DOHH2 (cell line): ENCODE measurements around the gene KCNJ14.

Experiments
- H3F3A ChIP-seq: fragments of 200-600 bp; sonication (generic), shearing (Covaris generic); 2 replicates; pipeline ENCODE4 v1.6.0; 2016; ENCODE audit warnings: antibody characterized with exemption, mild to moderate bottlenecking; ENCODE audit not compliant: control insufficient read depth, insufficient read depth
- H3K27ac ChIP-seq: fragments of 200-600 bp; sonication (generic); 2 replicates; pipeline ENCODE4 v1.5.1; 2014; ENCODE audit warnings: low read depth, mild to moderate bottlenecking, low read length, moderate library complexity
- H3K27me3 ChIP-seq: fragments of 200-600 bp; sonication (generic); 2 replicates; pipeline ENCODE4 v1.6.1; 2014; ENCODE audit warnings: mild to moderate bottlenecking, low read length, mixed read lengths; ENCODE audit not compliant: control insufficient read depth
- H3K36me3 ChIP-seq: fragments of 200-600 bp; sonication (generic); 2 replicates; pipeline ENCODE4 v1.6.1; 2014; ENCODE audit warnings: mild to moderate bottlenecking, low read length, moderate library complexity, mixed read lengths; ENCODE audit not compliant: control insufficient read depth
- H3K4me1 ChIP-seq: fragments of 200-600 bp; sonication (generic); 2 replicates; pipeline ENCODE4 v1.6.1; 2014; ENCODE audit warnings: mild to moderate bottlenecking, low read length, mixed read lengths; ENCODE audit not compliant: control insufficient read depth
- H3K4me2 ChIP-seq: fragments of 200-600 bp; sonication (generic); 2 replicates; pipeline ENCODE4 v1.6.0; 2014; ENCODE audit warnings: mild to moderate bottlenecking, low read length, moderate library complexity
- H3K4me3 ChIP-seq: fragments of 200-600 bp; sonication (generic); 2 replicates; pipeline ENCODE4 v1.5.1; 2014; ENCODE audit warnings: mild to moderate bottlenecking, low read length, mixed read lengths
- H3K79me2 ChIP-seq: fragments of 200-600 bp; sonication (generic); 2 replicates; pipeline ENCODE4 v1.6.1; 2014; ENCODE audit warnings: mild to moderate bottlenecking, low read length, mixed read lengths; ENCODE audit not compliant: control insufficient read depth
- H3K9me2 ChIP-seq: fragments of 200-600 bp; sonication (generic); replicated peaks from 2 replicates; pipeline ENCODE4 v1.6.1; 2014; ENCODE audit warnings: mild to moderate bottlenecking, low read length, mixed read lengths; ENCODE audit not compliant: control insufficient read depth
- H3K9me3 ChIP-seq: fragments of 200-600 bp; sonication (generic); 2 replicates; pipeline ENCODE4 v1.6.1; 2014; ENCODE audit warnings: antibody characterized with exemption, low read length, mixed read lengths; ENCODE audit not compliant: control insufficient read depth, insufficient read depth
- H4K20me1 ChIP-seq: fragments of 200-600 bp; sonication (generic); 2 replicates; pipeline ENCODE4 v1.6.0; 2014; ENCODE audit warnings: low read depth, mild to moderate bottlenecking, antibody characterized with exemption, low read length, moderate library complexity; ENCODE audit not compliant: control insufficient read depth, insufficient read depth
- EZH2phosphoT487 ChIP-seq: fragments of 200-600 bp; sonication (generic); IDR thresholded peaks from 2 replicates; pipeline ENCODE4 v1.6.1; 2017; ENCODE audit warnings: borderline replicate concordance, mild to moderate bottlenecking, antibody characterized with exemption, low read length, moderate library complexity, mixed read lengths
- TF ChIP-seq, protein P1 (sequence below): fragments of 200-600 bp; sonication (generic); IDR thresholded peaks from one replicate; pipeline ENCODE4 v1.5.1; 2014; ENCODE audit warnings: antibody characterized with exemption, mild to moderate bottlenecking, low read depth, low read length; ENCODE audit not compliant: poor library complexity, severe bottlenecking

KCNJ14 gene

DNA sequence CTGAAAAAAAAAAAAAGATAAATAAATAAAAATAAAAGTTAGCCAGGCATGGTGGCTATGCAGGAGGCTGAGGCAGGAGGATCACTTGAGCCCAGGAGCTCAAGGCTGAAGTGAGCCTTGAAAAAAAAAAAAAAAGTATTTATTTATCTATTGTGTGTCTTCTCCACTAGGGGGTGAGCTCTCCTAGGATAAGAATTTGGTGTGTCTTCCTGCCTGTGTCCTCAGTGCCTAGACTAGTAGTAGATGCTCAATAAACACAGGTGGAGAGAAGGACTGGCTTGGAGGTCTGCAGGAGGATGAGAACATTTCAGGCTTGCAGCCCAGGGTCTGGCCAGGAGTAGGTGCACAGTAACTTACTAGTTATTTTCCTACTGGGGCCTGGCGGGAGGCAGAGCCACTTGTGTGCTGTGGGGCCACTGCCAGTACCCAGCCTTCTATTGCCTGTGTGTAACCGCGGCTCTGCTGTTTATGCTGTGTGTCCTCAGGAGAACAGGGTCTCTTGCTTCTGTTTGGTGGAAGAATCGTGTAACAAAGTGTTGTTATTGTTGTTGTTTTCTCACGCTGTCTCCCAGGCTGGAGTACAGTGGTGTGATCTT, 50.9 kb downstream of the KCNJ14 start:
- H3K9me3 ChIP-seq = no peaks in the 10 kb centered on the region
- no peaks in the 10 kb centered on the region for H3F3A ChIP-seq
- no peaks in the 10 kb centered on the region for H3K9me2 ChIP-seq
- TF ChIP-seq, protein P1, sequence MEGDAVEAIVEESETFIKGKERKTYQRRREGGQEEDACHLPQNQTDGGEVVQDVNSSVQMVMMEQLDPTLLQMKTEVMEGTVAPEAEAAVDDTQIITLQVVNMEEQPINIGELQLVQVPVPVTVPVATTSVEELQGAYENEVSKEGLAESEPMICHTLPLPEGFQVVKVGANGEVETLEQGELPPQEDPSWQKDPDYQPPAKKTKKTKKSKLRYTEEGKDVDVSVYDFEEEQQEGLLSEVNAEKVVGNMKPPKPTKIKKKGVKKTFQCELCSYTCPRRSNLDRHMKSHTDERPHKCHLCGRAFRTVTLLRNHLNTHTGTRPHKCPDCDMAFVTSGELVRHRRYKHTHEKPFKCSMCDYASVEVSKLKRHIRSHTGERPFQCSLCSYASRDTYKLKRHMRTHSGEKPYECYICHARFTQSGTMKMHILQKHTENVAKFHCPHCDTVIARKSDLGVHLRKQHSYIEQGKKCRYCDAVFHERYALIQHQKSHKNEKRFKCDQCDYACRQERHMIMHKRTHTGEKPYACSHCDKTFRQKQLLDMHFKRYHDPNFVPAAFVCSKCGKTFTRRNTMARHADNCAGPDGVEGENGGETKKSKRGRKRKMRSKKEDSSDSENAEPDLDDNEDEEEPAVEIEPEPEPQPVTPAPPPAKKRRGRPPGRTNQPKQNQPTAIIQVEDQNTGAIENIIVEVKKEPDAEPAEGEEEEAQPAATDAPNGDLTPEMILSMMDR = peak; percentile 50
- no peak for TF ChIP-seq EZH2phosphoT487
- no peak overlapping the region for H3K4me2 ChIP-seq
- no peaks in the 10 kb centered on the region for H3K79me2 ChIP-seq
- no peak overlapping the region for H3K27ac ChIP-seq
- no peaks in the 10 kb centered on the region for H3K27me3 ChIP-seq
- no peaks in the 10 kb centered on the region for H3K36me3 ChIP-seq
- H4K20me1 ChIP-seq = no peaks in the 10 kb centered on the region
- H3K4me1 ChIP-seq = peaks cover 29% of the 10 kb centered on the region
- no peak overlapping the region for H3K4me3 ChIP-seq

DNA sequence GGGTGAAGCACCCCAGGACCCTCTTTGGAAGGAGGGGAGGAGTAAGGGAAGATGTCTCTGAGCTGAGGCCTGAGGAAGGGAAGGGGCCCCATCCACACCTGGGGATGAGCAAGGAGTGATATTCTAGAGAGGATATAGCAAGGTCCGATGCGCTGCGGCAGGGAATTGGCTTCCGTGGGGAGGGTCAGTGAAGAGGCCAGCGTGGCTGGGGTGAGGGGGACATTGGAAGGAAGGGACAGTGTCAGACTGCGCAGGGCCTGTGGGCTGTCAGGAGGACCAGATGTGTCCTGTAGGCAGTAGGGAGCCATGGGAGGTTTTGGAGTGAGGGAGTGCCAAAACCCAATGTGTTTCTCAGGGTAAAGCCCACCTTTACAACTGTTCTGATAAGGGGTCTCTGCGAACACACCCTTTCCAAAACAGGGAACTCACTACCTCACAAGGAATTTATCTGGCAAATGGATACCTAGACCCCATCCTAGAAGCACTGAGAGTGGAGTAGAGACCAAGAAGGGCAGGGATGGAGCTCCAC, 52.6 kb downstream of the KCNJ14 start:
- no peak for TF ChIP-seq EZH2phosphoT487
- TF ChIP-seq, protein P1 = no peak
- H3F3A ChIP-seq = peaks cover 11% of the 10 kb centered on the region
- no peak overlapping the region for H3K4me2 ChIP-seq
- H3K4me1 ChIP-seq = peaks cover 33% of the 10 kb centered on the region
- H3K27me3 ChIP-seq = peaks cover 9% of the 10 kb centered on the region
- H3K9me3 ChIP-seq = no peaks in the 10 kb centered on the region
- no peaks in the 10 kb centered on the region for H3K9me2 ChIP-seq
- H3K27ac ChIP-seq = no peak overlapping the region
- no peaks in the 10 kb centered on the region for H3K36me3 ChIP-seq
- peaks cover 2% of the 10 kb centered on the region; the same call in 1 of the 2 replicates for H4K20me1 ChIP-seq
- H3K4me3 ChIP-seq = no peak overlapping the region
- H3K79me2 ChIP-seq = no peaks in the 10 kb centered on the region

DNA sequence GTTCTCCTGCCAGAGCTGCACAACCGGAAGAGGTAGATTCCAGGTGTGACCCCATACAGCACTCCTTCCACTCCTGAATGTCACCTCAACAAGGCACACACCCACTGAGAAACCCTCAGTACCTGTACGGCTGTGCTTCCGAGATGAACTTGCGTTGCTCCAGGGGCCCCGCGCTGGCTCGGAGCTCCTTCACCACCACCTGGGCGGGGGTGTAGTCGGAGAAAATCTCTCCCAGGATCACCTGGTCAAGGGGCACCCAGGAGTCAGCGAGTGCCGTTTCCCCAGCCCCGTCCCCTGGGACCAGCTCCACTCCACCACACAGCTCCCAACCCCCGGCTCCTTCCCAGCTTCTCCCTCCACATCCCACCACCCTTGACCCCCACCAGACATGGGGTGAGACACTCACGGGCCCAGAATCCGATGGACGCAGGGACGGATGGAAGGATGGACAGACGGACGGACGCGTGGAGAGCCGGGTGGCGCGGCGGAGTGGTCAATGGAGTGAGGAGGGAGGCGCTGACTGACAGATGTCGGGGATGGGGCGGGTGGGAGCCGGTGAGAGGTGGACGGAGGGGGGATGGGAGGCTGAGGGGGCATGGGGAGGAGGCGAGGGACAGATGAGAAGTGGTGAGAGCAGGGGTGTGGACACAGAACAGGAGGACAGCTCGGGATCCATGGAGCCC, 53.5 kb downstream of the KCNJ14 start:
- peaks cover 9% of the 10 kb centered on the region for H3K27me3 ChIP-seq
- H3F3A ChIP-seq = peaks cover 13% of the 10 kb centered on the region
- H3K9me2 ChIP-seq = no peaks in the 10 kb centered on the region
- peaks cover 2% of the 10 kb centered on the region; the same call in 1 of the 2 replicates for H4K20me1 ChIP-seq
- no peaks in the 10 kb centered on the region for H3K79me2 ChIP-seq
- H3K4me3 ChIP-seq = no peak overlapping the region
- H3K4me1 ChIP-seq = peaks cover 29% of the 10 kb centered on the region
- H3K4me2 ChIP-seq = no peak overlapping the region
- H3K9me3 ChIP-seq = no peaks in the 10 kb centered on the region
- TF ChIP-seq, protein P1 = no peak
- no peak for TF ChIP-seq EZH2phosphoT487
- H3K36me3 ChIP-seq = no peaks in the 10 kb centered on the region
- no peak overlapping the region for H3K27ac ChIP-seq
